Loucy (cell line): Measurements from ENCODE around the gene PLEKHO1.

ENCODE experiments used
- H2AFZ ChIP-seq: fragments of 200-600 bp; sonication (generic); 2 replicates; pipeline ENCODE4 v1.6.0; 2016; ENCODE audit warnings: antibody characterized with exemption, mild to moderate bottlenecking, low read length, moderate library complexity
- H3F3A ChIP-seq: fragments of 200-600 bp; 2 replicates; pipeline ENCODE4 v1.6.0; 2016; ENCODE audit warnings: antibody characterized with exemption, low read depth, mild to moderate bottlenecking
- H3K27me3 ChIP-seq: fragments of 200-600 bp; sonication (generic); 2 replicates; pipeline ENCODE4 v1.6.1; 2014; ENCODE audit warnings: low read length, mild to moderate bottlenecking; ENCODE audit not compliant: insufficient read depth, poor library complexity, severe bottlenecking
- H3K36me3 ChIP-seq: fragments of 200-600 bp; sonication (generic); 2 replicates; pipeline ENCODE4 v1.6.1; 2016; ENCODE audit warnings: low read length; ENCODE audit not compliant: insufficient read depth
- H3K4me1 ChIP-seq: fragments of 200-600 bp; sonication (generic); 2 replicates; pipeline ENCODE4 v1.5.1; 2014; ENCODE audit warnings: low read length, mild to moderate bottlenecking; ENCODE audit not compliant: insufficient read depth, poor library complexity, severe bottlenecking
- H3K4me2 ChIP-seq: fragments of 200-600 bp; sonication (generic); 2 replicates; pipeline ENCODE4 v1.6.0; 2014; ENCODE audit warnings: antibody characterized with exemption, low read length, low read depth, mild to moderate bottlenecking; ENCODE audit not compliant: poor library complexity, severe bottlenecking
- H3K4me3 ChIP-seq: fragments of 200-600 bp; sonication (generic); 2 replicates; pipeline ENCODE4 v1.5.1; 2014; ENCODE audit warnings: low read length, mild to moderate bottlenecking, mixed read lengths; ENCODE audit not compliant: poor library complexity, severe bottlenecking
- H3K79me2 ChIP-seq: fragments of 200-600 bp; sonication (generic); 2 replicates; pipeline ENCODE4 v1.6.1; 2014; ENCODE audit warnings: low read length; ENCODE audit not compliant: insufficient read depth
- H3K9ac ChIP-seq: fragments of 200-600 bp; sonication (generic); 2 replicates; pipeline ENCODE4 v1.6.0; 2014; ENCODE audit warnings: mild to moderate bottlenecking, low read depth, low read length, moderate library complexity; ENCODE audit not compliant: poor library complexity, severe bottlenecking
- H3K9me2 ChIP-seq: fragments of 200-600 bp; sonication (generic); replicated peaks from 2 replicates; pipeline ENCODE4 v1.6.1; 2016; ENCODE audit warnings: low read depth, low read length, mixed read lengths
- H3K9me3 ChIP-seq: fragments of 200-600 bp; sonication (generic); 2 replicates; pipeline ENCODE4 v1.6.1; 2014; ENCODE audit warnings: mild to moderate bottlenecking, antibody characterized with exemption, low read length, low read depth; ENCODE audit not compliant: insufficient read depth
- H4K20me1 ChIP-seq: fragments of 200-600 bp; sonication (generic); 2 replicates; pipeline ENCODE4 v1.6.0; 2014; ENCODE audit warnings: antibody characterized with exemption, low read length, mild to moderate bottlenecking; ENCODE audit not compliant: insufficient read depth, poor library complexity, severe bottlenecking
- CTCF ChIP-seq: fragments of 200-600 bp; sonication (generic); conservative IDR thresholded peaks from 2 replicates; pipeline ENCODE4 v1.5.1; 2014; ENCODE audit warnings: mild to moderate bottlenecking, antibody characterized with exemption, low read length
- EZH2phosphoT487 ChIP-seq: fragments of 200-600 bp; IDR thresholded peaks from 2 replicates; pipeline ENCODE4 v1.6.1; 2018; ENCODE audit warnings: antibody characterized with exemption, mild to moderate bottlenecking, moderate library complexity, borderline replicate concordance

Gene PLEKHO1

GRCh38 chr1:150165622-150166612, 16.2 kb downstream of the PLEKHO1 start:
- Histone ChIP-seq H3F3A (peaks cover 15% of the 10 kb centered on the region), H3K4me1 (peaks cover 50% of the 10 kb centered on the region), H3K9me2 (no peaks in the 10 kb centered on the region), H3K9me3 (no peaks in the 10 kb centered on the region), H3K9ac (peak overlapping the region; percentile 22), H3K79me2 (no peaks in the 10 kb centered on the region), H4K20me1 (no peaks in the 10 kb centered on the region), H3K36me3 (no peaks in the 10 kb centered on the region), H3K4me2 (peak overlapping the region; percentile 14), H3K27me3 (no peaks in the 10 kb centered on the region), H3K4me3 (no peak overlapping the region), H2AFZ (peak overlapping the region; percentile 67; the same call in 1 of the 2 replicates)
- peak; percentile 96 for TF ChIP-seq CTCF
- no peak for TF ChIP-seq EZH2phosphoT487

- H3K4me3 ChIP-seq, result no peak overlapping the region
- peaks cover 13% of the 10 kb centered on the region for H3F3A ChIP-seq
- TF ChIP-seq CTCF (peak; percentile 94), EZH2phosphoT487 (no peak)
- H2AFZ ChIP-seq, result no peak overlapping the region
- no peaks in the 10 kb centered on the region for H3K9me2 ChIP-seq
- no peaks in the 10 kb centered on the region for H3K27me3 ChIP-seq
- no peaks in the 10 kb centered on the region for H3K36me3 ChIP-seq
- H3K9me3 ChIP-seq, result no peaks in the 10 kb centered on the region
- no peaks in the 10 kb centered on the region for H3K79me2 ChIP-seq
- no peak overlapping the region for H3K4me2 ChIP-seq
- no peaks in the 10 kb centered on the region for H4K20me1 ChIP-seq
- H3K9ac ChIP-seq, result no peak overlapping the region
- H3K4me1 ChIP-seq, result peaks cover 19% of the 10 kb centered on the region
These were observed 19.4 kb downstream of the PLEKHO1 start for GRCh38 chr1:150168960-150169601.

GRCh38 chr1:150171801-150172200, 22.1 kb downstream of the PLEKHO1 start:
- Histone ChIP-seq H3K27me3 (no peaks in the 10 kb centered on the region), H3F3A (no peaks in the 10 kb centered on the region), H3K4me1 (no peaks in the 10 kb centered on the region), H3K79me2 (no peaks in the 10 kb centered on the region), H3K9me3 (no peaks in the 10 kb centered on the region), H3K4me2 (no peak overlapping the region), H2AFZ (no peak overlapping the region), H3K9ac (no peak overlapping the region), H3K9me2 (no peaks in the 10 kb centered on the region), H3K4me3 (no peak overlapping the region), H3K36me3 (no peaks in the 10 kb centered on the region), H4K20me1 (no peaks in the 10 kb centered on the region)
- no peak for TF ChIP-seq EZH2phosphoT487
